H1 (cell line): ENCODE measurements around the gene BAIAP2. TPM values are rescaled to one million over a fixed set of nuclear protein-coding genes. Genes with fewer than 3 reads are reported as not detected.

Experiments used
- CTCF ChIA-PET: fragments of 300-600 bp; sonication (Branson Sonifier 250); formaldehyde crosslinking; loops from one replicate; lab custom pipeline; 2021; ENCODE audit not compliant: partially characterized antibody; lab: Charles Lee
- POLR2A ChIA-PET: fragments of 300-600 bp; sonication (Branson Sonifier 250); formaldehyde crosslinking; loops from one replicate; lab custom pipeline; 2021; ENCODE audit warnings: inconsistent platforms; ENCODE audit not compliant: partially characterized antibody; lab: Charles Lee
- DNase-seq, 2 experiments: peaks; one replicate each; pipeline versions ENCODE4 v3.0.0 to v3.0.0-alpha.2; 2010 to 2022; ENCODE audit warnings: low spot score in 2 of 2, low read depth in 1 of 2, mixed read lengths in 1 of 2
- FAIRE-seq: peaks from 2 replicates; lab custom pipeline; 2011; peaks lifted over from hg19 to GRCh38; lab: Jason Lieb, UNC
- H2AFZ ChIP-seq: 2 replicates; pipeline ENCODE4 v1.8.1; 2012; ENCODE audit warnings: low read length, inconsistent platforms
- H2AK5ac ChIP-seq: 2 replicates; pipeline ENCODE4 v1.6.1; 2013; ENCODE audit warnings: low read depth, low read length
- H2BK120ac ChIP-seq: replicated peaks from 2 replicates; pipeline ENCODE3; 2013; ENCODE audit warnings: low read depth, low read length, inconsistent platforms
- H2BK12ac ChIP-seq: 2 replicates; pipeline ENCODE4 v1.6.1; 2013; ENCODE audit warnings: low read depth, low read length
- H2BK15ac ChIP-seq: 2 replicates; pipeline ENCODE4 v1.6.1; 2013; ENCODE audit warnings: low read length
- H2BK20ac ChIP-seq: 2 replicates; pipeline ENCODE4 v1.6.1; 2013; ENCODE audit warnings: low read length
- H2BK5ac ChIP-seq: 2 replicates; pipeline ENCODE4 v1.6.1; 2013; ENCODE audit warnings: low read depth, low read length
- H3K14ac ChIP-seq: 2 replicates; pipeline ENCODE4 v1.6.1; 2013; ENCODE audit warnings: inconsistent platforms; ENCODE audit not compliant: insufficient read length
- H3K18ac ChIP-seq: 2 replicates; pipeline ENCODE4 v1.6.1; 2013; ENCODE audit warnings: low read length; ENCODE audit errors: extremely low read depth
- H3K23ac ChIP-seq: 2 replicates; pipeline ENCODE4 v1.6.1; 2013; ENCODE audit warnings: inconsistent platforms; ENCODE audit not compliant: insufficient read length
- H3K23me2 ChIP-seq: 2 replicates; pipeline ENCODE4 v1.6.1; 2013; ENCODE audit warnings: low read depth, low read length
- H3K27ac ChIP-seq: 2 replicates; pipeline ENCODE4 v1.6.1; 2011; ENCODE audit warnings: low read depth, low read length, inconsistent platforms
- H3K27me3 ChIP-seq, 4 experiments: replicated peaks in 1 of 4; 1 replicate in 1 of 4; 2 replicates in 3 of 4; pipeline versions ENCODE4 v1.6.1 to v1.8.1; 2011 to 2013; ENCODE audit warnings: low read length in 3 of 4, mild to moderate bottlenecking in 3 of 4, inconsistent platforms in 2 of 4, mixed read lengths in 2 of 4, moderate library complexity in 1 of 4; ENCODE audit not compliant: control insufficient read depth in 3 of 4, insufficient read depth in 3 of 4; ENCODE audit errors: extremely low read depth in 1 of 4
- H3K36me3 ChIP-seq, 4 experiments: 2 replicates each; pipeline versions ENCODE4 v1.6.1 to v1.8.1; 2011 to 2013; ENCODE audit warnings: mild to moderate bottlenecking in 4 of 4, low read length in 3 of 4, moderate library complexity in 2 of 4, control low read depth in 1 of 4, inconsistent platforms in 1 of 4; ENCODE audit not compliant: insufficient read depth in 4 of 4, control insufficient read depth in 2 of 4
- H3K4ac ChIP-seq: replicated peaks from 2 replicates; pipeline ENCODE3; 2013; ENCODE audit warnings: low read length, low read depth, mixed read lengths, inconsistent platforms; ENCODE audit not compliant: insufficient read length
- H3K4me1 ChIP-seq, 4 experiments: replicated peaks in 1 of 4; 1 replicate in 1 of 4; 2 replicates in 3 of 4; pipeline versions ENCODE4 v1.6.1 to v1.8.1; 2011 to 2013; ENCODE audit warnings: low read length in 3 of 4, inconsistent platforms in 2 of 4, mixed read lengths in 1 of 4; ENCODE audit not compliant: insufficient read depth in 4 of 4, control insufficient read depth in 3 of 4
- H3K4me2 ChIP-seq, 2 experiments: 2 replicates each; pipeline versions ENCODE4 v1.6.1 to v1.8.1; 2011 to 2013; ENCODE audit warnings: low read depth in 2 of 2, low read length in 2 of 2, control low read depth in 1 of 2, inconsistent platforms in 1 of 2, mild to moderate bottlenecking in 1 of 2; ENCODE audit not compliant: insufficient read depth in 1 of 2
- H3K4me3 ChIP-seq, 4 experiments: fragments of 200-600, 300-600 bp in 1 of 4; sonication (generic), shearing (Covaris generic), sonication (Bioruptor Twin) in 1 of 4; 2 replicates each; pipeline versions ENCODE4 v1.5.1 to v1.8.1; 2011 to 2016; ENCODE audit warnings: low read length in 4 of 4, low read depth in 3 of 4, control low read depth in 2 of 4, inconsistent platforms in 2 of 4, mild to moderate bottlenecking in 2 of 4, mixed read lengths in 1 of 4, moderate library complexity in 1 of 4; ENCODE audit not compliant: insufficient read depth in 2 of 4; ENCODE audit errors: extremely low read depth in 1 of 4
- H3K56ac ChIP-seq: replicated peaks from 2 replicates; pipeline ENCODE3; 2013; ENCODE audit warnings: low read depth, mild to moderate bottlenecking, mixed read lengths, low read length, inconsistent platforms; ENCODE audit not compliant: insufficient read length
- H3K79me1 ChIP-seq: 2 replicates; pipeline ENCODE4 v1.6.1; 2013; ENCODE audit warnings: low read depth, low read length, control low read depth
- H3K79me2 ChIP-seq, 2 experiments: 2 replicates each; pipeline versions ENCODE4 v1.6.1 to v1.8.1; 2012 to 2013; ENCODE audit warnings: low read length in 2 of 2, mild to moderate bottlenecking in 2 of 2, inconsistent platforms in 1 of 2; ENCODE audit not compliant: insufficient read depth in 2 of 2, control insufficient read depth in 1 of 2
- H3K9ac ChIP-seq, 4 experiments: replicated peaks in 1 of 4; 1 replicate in 1 of 4; 2 replicates in 3 of 4; pipeline versions ENCODE4 v1.6.1 to v1.8.1; 2011 to 2013; ENCODE audit warnings: low read depth in 3 of 4, low read length in 3 of 4, control low read depth in 2 of 4, mild to moderate bottlenecking in 2 of 4, moderate library complexity in 2 of 4, inconsistent platforms in 1 of 4; ENCODE audit errors: extremely low read depth in 1 of 4
- H3K9me3 ChIP-seq, 2 experiments: 2 replicates each; pipeline versions ENCODE4 v1.6.1 to v1.8.1; 2012 to 2013; ENCODE audit warnings: mild to moderate bottlenecking in 2 of 2, moderate library complexity in 2 of 2, control low read depth in 1 of 2, inconsistent platforms in 1 of 2, low read depth in 1 of 2, low read length in 1 of 2, mixed read lengths in 1 of 2; ENCODE audit not compliant: insufficient read depth in 2 of 2
- H4K20me1 ChIP-seq, 2 experiments: replicated peaks in 1 of 2; 2 replicates each; pipeline versions ENCODE3 to v1.8.1; 2011 to 2013; ENCODE audit warnings: inconsistent platforms in 2 of 2, low read length in 2 of 2, mild to moderate bottlenecking in 1 of 2; ENCODE audit not compliant: insufficient read depth in 2 of 2, control insufficient read depth in 1 of 2
- H4K5ac ChIP-seq: 2 replicates; pipeline ENCODE4 v1.6.1; 2013; ENCODE audit warnings: low read length, low read depth, mixed read lengths, inconsistent platforms; ENCODE audit not compliant: insufficient read length
- H4K8ac ChIP-seq: 2 replicates; pipeline ENCODE4 v1.8.0; 2013; ENCODE audit warnings: mild to moderate bottlenecking, moderate library complexity, low read length, inconsistent platforms; ENCODE audit not compliant: insufficient read depth; ENCODE audit errors: extremely low read depth
- H4K91ac ChIP-seq: replicated peaks from 2 replicates; pipeline ENCODE3; 2013; ENCODE audit warnings: low read length, mixed read lengths, inconsistent platforms; ENCODE audit not compliant: insufficient read length
- ATF3 ChIP-seq: IDR thresholded peaks from 2 replicates; pipeline ENCODE4 v1.6.1; 2011; ENCODE audit warnings: low read depth, mild to moderate bottlenecking, low read length; ENCODE audit not compliant: insufficient read depth
- BACH1 ChIP-seq: IDR thresholded peaks from 2 replicates; pipeline ENCODE4 v1.6.1; 2012; ENCODE audit warnings: low read length, improper control_type of control experiment
- BCL11A ChIP-seq, 2 experiments: IDR thresholded peaks; one replicate each; pipeline ENCODE4 v1.6.1; 2011; ENCODE audit warnings: low read depth in 2 of 2, low read length in 2 of 2, mild to moderate bottlenecking in 2 of 2
- CHD2 ChIP-seq: IDR thresholded peaks from 2 replicates; pipeline ENCODE4 v1.6.1; 2012; ENCODE audit warnings: low read length, improper control_type of control experiment
- HDAC2 ChIP-seq, 2 experiments: fragments of 300-600 bp in 1 of 2; sonication (generic) in 1 of 2; IDR thresholded peaks; 2 replicates each; pipeline ENCODE4 v1.6.1; 2011 to 2012; ENCODE audit warnings: low read depth in 2 of 2, low read length in 2 of 2, mild to moderate bottlenecking in 2 of 2, moderate library complexity in 2 of 2, borderline replicate concordance in 1 of 2, inconsistent platforms in 1 of 2
- KDM5A ChIP-seq: fragments of 200-600 bp; IDR thresholded peaks from 2 replicates; pipeline ENCODE4 v1.7.1; 2012; ENCODE audit warnings: mild to moderate bottlenecking, low read length, inconsistent platforms, mixed read lengths
- NANOG ChIP-seq: IDR thresholded peaks from 2 replicates; pipeline ENCODE4 v1.6.1; 2011; ENCODE audit warnings: low read length, low read depth, mild to moderate bottlenecking, inconsistent platforms; ENCODE audit not compliant: insufficient read depth, poor library complexity, severe bottlenecking
- POU5F1 ChIP-seq: IDR thresholded peaks from 2 replicates; pipeline ENCODE4 v1.6.1; 2011; ENCODE audit warnings: low read depth, mild to moderate bottlenecking, low read length, moderate library complexity
- RFX5 ChIP-seq: IDR thresholded peaks from 2 replicates; pipeline ENCODE4 v1.6.1; 2011; ENCODE audit warnings: low read depth, low read length, improper control_type of control experiment, borderline replicate concordance
- SIN3A ChIP-seq, 2 experiments: IDR thresholded peaks in 1 of 2; conservative IDR thresholded peaks in 1 of 2; 2 replicates each; pipeline ENCODE4 v1.6.1; 2011 to 2012; ENCODE audit warnings: low read length in 2 of 2, improper control_type of control experiment in 1 of 2, low read depth in 1 of 2, mild to moderate bottlenecking in 1 of 2
- SP2 ChIP-seq: IDR thresholded peaks from 2 replicates; pipeline ENCODE4 v1.6.1; 2012; ENCODE audit warnings: mild to moderate bottlenecking, low read length, inconsistent platforms
- TBP ChIP-seq: IDR thresholded peaks from 2 replicates; pipeline ENCODE4 v1.6.1; 2011; ENCODE audit warnings: low read depth, low read length, improper control_type of control experiment
- YY1 ChIP-seq: IDR thresholded peaks from 2 replicates; pipeline ENCODE4 v1.6.1; 2011; ENCODE audit warnings: low read depth, mild to moderate bottlenecking, low read length
- WGBS, 2 experiments: shearing (Covaris generic) in 1 of 2; methylation state at CpG; one replicate each; pipeline versions ENCODE4 v1.1.6 to v1.1.7; 2013 to 2015; ENCODE audit warnings: low lambda C conversion rate in 2 of 2, mixed read lengths in 2 of 2, inconsistent platforms in 1 of 2, low coverage in 1 of 2, missing lambda C conversion rate in 1 of 2; ENCODE audit not compliant: insufficient replicate concordance in 2 of 2, insufficient coverage in 1 of 2, insufficient read length in 1 of 2; ENCODE audit errors: extremely low coverage in 1 of 2, missing lambda C conversion rate in 1 of 2; 5-methylcytosine and 5-hydroxymethylcytosine counted together
- polyA plus RNA-seq, 7 experiments: library from polyadenylated mRNA; depleted of rRNA in 3 of 7; stranded (reverse) in 5 of 7; unstranded in 2 of 7; fragments of >200 nt in 5 of 7; fragments of 200-250 nt in 2 of 7; gene quantifications; 1 replicate in 5 of 7; 2 replicates in 1 of 7; 4 replicates in 1 of 7; pipeline versions ENCODE4 v1.2.1 to v1.2.3, GENCODE V29; 2011 to 2013; ENCODE audit warnings: missing spikeins in 2 of 7, mixed read lengths in 2 of 7
- total RNA-seq: library from RNA; stranded (reverse); fragmentation: NEBNext Ultra II Directional; extraction: Animal tissue kit (Norgen Biotek cat#: 25700); gene quantifications from 2 replicates; pipeline ENCODE4 v1.2.1, GENCODE V29; 2021

Gene BAIAP2
- total and polyA plus RNA-seq, 2 of the 8 experiments (the other 6 are each of a cell fraction or from before 2014, with no cell fraction given), result 10.0 to 22.8 TPM

DNA sequence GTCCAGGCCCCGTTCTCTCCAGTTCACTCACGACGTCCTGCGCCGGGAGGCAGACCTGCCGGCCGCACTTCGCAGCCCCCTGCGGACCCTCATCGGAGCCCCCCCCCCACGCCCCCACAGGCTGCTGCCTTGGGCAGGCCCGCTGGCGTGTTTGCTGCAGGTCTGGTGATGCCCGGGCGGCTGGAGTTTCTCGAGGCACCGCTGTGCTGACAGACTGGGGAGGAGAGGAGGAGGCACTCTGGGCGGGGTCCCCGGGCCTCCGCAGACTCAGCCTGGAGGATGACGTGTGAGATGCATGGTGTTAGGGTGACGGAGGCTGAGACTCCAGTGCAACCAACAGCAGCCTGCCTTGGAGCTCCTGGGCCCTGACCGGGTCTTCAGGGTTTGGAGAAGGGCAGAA is 24.1 kb downstream of the BAIAP2 start:
- DNase-seq (no peak), FAIRE-seq (no peak)
- Histone ChIP-seq H2BK5ac (no peak overlapping the region), H3K27me3 (no peaks in the 10 kb centered on the region), H4K20me1 (peaks cover 0 to 6% of the 10 kb centered on the region in 2 experiments), H4K91ac (no peak overlapping the region), H4K5ac (no peak overlapping the region), H2BK15ac (no peak overlapping the region), H2AFZ (no peak overlapping the region), H2BK20ac (no peak overlapping the region), H3K23ac (no peak overlapping the region), H3K23me2 (no peaks in the 10 kb centered on the region), H3K79me1 (no peaks in the 10 kb centered on the region; the same call in 1 of the 2 replicates), H3K79me2 (no peaks in the 10 kb centered on the region), H3K4ac (no peak overlapping the region), H3K4me3 (no peak overlapping the region), H3K9ac (no peak overlapping the region), H2BK12ac (no peak overlapping the region), H3K4me1 (peaks cover 0 to 2% (median 0%) of the 10 kb centered on the region in 4 experiments; a peak in 2 of 7 replicates), H3K14ac (no peak overlapping the region), H2BK120ac (no peak overlapping the region), H3K27ac (no peak overlapping the region), H3K9me3 (no peaks in the 10 kb centered on the region), H3K18ac (no peak overlapping the region), H3K56ac (no peak overlapping the region), H4K8ac (no peak overlapping the region; the same call in 1 of the 2 replicates), H2AK5ac (no peak overlapping the region), H3K4me2 (no peak overlapping the region), H3K36me3 (no peaks in the 10 kb centered on the region)
- ChIA-PET CTCF (interaction anchor here (1.5 to 5.0 kb wide), 5 partner anchors 10 to 43 kb away, joined by 3 to 21 read pairs (median 6); no protein-coding TSS in a partner anchor), POLR2A (interaction anchor here (1.6 kb wide), 1 partner anchor 26 kb away, joined by 3 read pairs; no protein-coding TSS in a partner anchor)
- 90% methylated on average over 15 of the region's 23 CpGs; no CpG with 5 or more reads in 1 of the 2 experiments for WGBS, 2 experiments
- TF ChIP-seq TBP, result no peak
- no peak for TF ChIP-seq NANOG
- TF ChIP-seq BCL11A (IDR thresholded peaks at IDR 0.05; ENCODE audit: low read depth in 2 of 2, low read length in 2 of 2), result no peak
- no peak for TF ChIP-seq HDAC2 (IDR thresholded peaks at IDR 0.05; ENCODE audit: borderline replicate concordance in 1 of 2, low read depth in 2 of 2, low read length in 2 of 2)
- TF ChIP-seq ATF3, result no peak
- TF ChIP-seq KDM5A, result no peak
- TF ChIP-seq POU5F1, result no peak
- TF ChIP-seq YY1, result no peak
- no peak for TF ChIP-seq CHD2
- no peak for TF ChIP-seq SP2
- no peak for TF ChIP-seq RFX5
- no peak for TF ChIP-seq SIN3A (conservative IDR thresholded peaks at IDR 0.05 in 1 of 2, IDR thresholded peaks at IDR 0.05 in 1 of 2; ENCODE audit: low read depth in 1 of 2, low read length in 2 of 2)
- no peak for TF ChIP-seq BACH1
